Activated CD8-positive, alpha-beta T cell treated with anti-CD3 and anti-CD28 coated beads for 36 hours (primary cell): Measurements from ENCODE around the gene TUBB4A. TPM values are rescaled to one million over a fixed set of nuclear protein-coding genes. Genes with fewer than 3 reads are reported as not detected.
A peak's percentile ranks its signal among the peaks of the same experiment; 100 is the strongest.

ENCODE experiments used
- ATAC-seq: fragments of 200-7000 bp; cut with Tn5 transposase; one replicate; pipeline ENCODE4 v1.10.0; 2021; ENCODE audit warnings: mild to moderate bottlenecking, moderate library complexity
- CTCF ChIA-PET: fragments of 350-600 bp; sonication (Branson Sonifier 250); formaldehyde crosslinking; loops from one replicate; lab custom pipeline; 2021; ENCODE audit warnings: antibody characterized with exemption; lab: Charles Lee
- POLR2A ChIA-PET: fragments of 350-600 bp; sonication (Branson Sonifier 250); formaldehyde crosslinking; loops from one replicate; lab custom pipeline; 2021; ENCODE audit warnings: antibody characterized with exemption; lab: Charles Lee
- DNase-seq: peaks from one replicate; pipeline ENCODE4 v3.0.0-alpha.2; 2020
- H3K27ac Mint-ChIP-seq: one replicate; pipeline ENCODE4 v1.8.0; 2021; ENCODE audit warnings: mild to moderate bottlenecking, mixed read lengths
- H3K27me3 Mint-ChIP-seq: one replicate; pipeline ENCODE4 v1.8.0; 2021; ENCODE audit warnings: mixed read lengths
- H3K36me3 Mint-ChIP-seq: one replicate; pipeline ENCODE4 v1.8.0; 2021; ENCODE audit warnings: low read depth, mixed read lengths
- H3K4me1 Mint-ChIP-seq: one replicate; pipeline ENCODE4 v1.8.0; 2021; ENCODE audit warnings: low read depth, mixed read lengths
- H3K4me3 Mint-ChIP-seq: one replicate; pipeline ENCODE4 v1.8.0; 2021; ENCODE audit warnings: mild to moderate bottlenecking, moderate library complexity, mixed read lengths
- H3K9me3 Mint-ChIP-seq: one replicate; pipeline ENCODE4 v1.8.0; 2021; ENCODE audit warnings: mixed read lengths
- CTCF ChIP-seq: fragments of 200-600 bp; IDR thresholded peaks from one replicate; pipeline ENCODE4 v1.8.0; 2022; ENCODE audit warnings: antibody characterized with exemption, mild to moderate bottlenecking
- intact Hi-C: fragments of 100-400 bp; cut with micrococcal nuclease; formaldehyde crosslinking; loops from one replicate; pipeline ENCODE4 v1.10.0; 2022
- total RNA-seq, 2 experiments: library from RNA; stranded (reverse); gene quantifications; one replicate each; pipeline ENCODE4 v1.2.3, GENCODE V29; 2021

The TUBB4A gene
- total RNA-seq, 2 experiments from 2014 or later: 9.6 to 10.6 TPM

- POLR2A ChIA-PET: interaction anchor here (0.6 kb wide), 1 partner anchor 17 kb away, joined by 4 read pairs; no protein-coding TSS in a partner anchor
- no peak for TF ChIP-seq CTCF
- CTCF ChIA-PET: interaction anchor here (1.4 kb wide), 1 partner anchor 12 kb away, joined by 6 read pairs; no protein-coding TSS in a partner anchor
- Mint-ChIP-seq H3K36me3 (peaks cover 3% of the 10 kb centered on the region), H3K9me3 (no peaks in the 10 kb centered on the region), H3K4me3 (no peak overlapping the region), H3K27ac (no peak overlapping the region), H3K27me3 (peaks cover 2% of the 10 kb centered on the region), H3K4me1 (peaks cover 26% of the 10 kb centered on the region)
- intact Hi-C loops: no loop called here
- ATAC-seq: no peak
- no peak for DNase-seq
Observed at GRCh38 chr19:6539514-6539913, 37.4 kb upstream of the TUBB4A start.

- no peak for DNase-seq
- peaks cover 40% of the 10 kb centered on the region for H3K4me1 Mint-ChIP-seq
- POLR2A ChIA-PET: no interaction called here
- CTCF ChIA-PET: interaction anchor here (0.7 to 1.5 kb wide), 6 partner anchors 9 to 328 kb away, joined by 3 to 5 read pairs (median 4); no protein-coding TSS in a partner anchor
- H3K4me3 Mint-ChIP-seq: no peak overlapping the region
- no peaks in the 10 kb centered on the region for H3K9me3 Mint-ChIP-seq
- H3K27me3 Mint-ChIP-seq: peaks cover 19% of the 10 kb centered on the region
- H3K36me3 Mint-ChIP-seq: peaks cover 5% of the 10 kb centered on the region
- intact Hi-C loops: no loop called here
- no peak for TF ChIP-seq CTCF
- no peak overlapping the region for H3K27ac Mint-ChIP-seq
- ATAC-seq: no peak
Observed at GRCh38 chr19:6535558-6536137, 33.5 kb upstream of the TUBB4A start.

GRCh38 chr19:6534451-6535093, 32.5 kb upstream of the TUBB4A start:
- Mint-ChIP-seq H3K27me3 (peaks cover 29% of the 10 kb centered on the region), H3K36me3 (peaks cover 5% of the 10 kb centered on the region), H3K4me1 (peaks cover 50% of the 10 kb centered on the region), H3K9me3 (no peaks in the 10 kb centered on the region), H3K4me3 (no peak overlapping the region), H3K27ac (no peak overlapping the region)
- intact Hi-C loops: no loop called here
- ChIA-PET CTCF (no interaction called here), POLR2A (interaction anchor here (1.0 kb wide), 1 partner anchor 18 kb away, joined by 3 read pairs; no protein-coding TSS in a partner anchor)
- ATAC-seq (no peak), DNase-seq (no peak)
- TF ChIP-seq CTCF: no peak

GRCh38 chr19:6533746-6534418, 31.8 kb upstream of the TUBB4A start:
- CTCF ChIA-PET: no interaction called here
- Mint-ChIP-seq H3K9me3 (no peaks in the 10 kb centered on the region), H3K36me3 (peaks cover 5% of the 10 kb centered on the region), H3K27ac (no peak overlapping the region), H3K4me1 (peaks cover 54% of the 10 kb centered on the region), H3K4me3 (no peak overlapping the region), H3K27me3 (peaks cover 33% of the 10 kb centered on the region)
- POLR2A ChIA-PET: interaction anchor here (1.0 kb wide), 1 partner anchor 18 kb away, joined by 3 read pairs; no protein-coding TSS in a partner anchor
- intact Hi-C loops: no loop called here
- no peak for DNase-seq
- TF ChIP-seq CTCF: no peak
- ATAC-seq: no peak

GRCh38 chr19:6533000-6533328, 30.9 kb upstream of the TUBB4A start:
- Mint-ChIP-seq H3K27me3 (peaks cover 33% of the 10 kb centered on the region), H3K36me3 (peaks cover 5% of the 10 kb centered on the region), H3K4me1 (peaks cover 54% of the 10 kb centered on the region), H3K4me3 (peak overlapping the region; percentile 83), H3K27ac (no peak overlapping the region), H3K9me3 (no peaks in the 10 kb centered on the region)
- CTCF ChIA-PET: no interaction called here
- ATAC-seq (no peak), DNase-seq (no peak)
- POLR2A ChIA-PET: interaction anchor here (1.0 kb wide), 1 partner anchor 14 kb away, joined by 3 read pairs; no protein-coding TSS in a partner anchor
- TF ChIP-seq CTCF: no peak
- intact Hi-C loops: no loop called here
